ENCODE results near the gene PANX2. TPM values are rescaled to one million over a fixed set of nuclear protein-coding genes. Genes with fewer than 3 reads are reported as not detected.
A peak's percentile ranks its signal among the peaks of the same experiment; 100 is the strongest.
"Not testable (repeated sequence)": the region's sequence is repeated elsewhere in the genome, so short reads cannot be mapped to it uniquely, and the experiment has no call there.

The PANX2 gene
- total RNA-seq, 8 experiments from 2014 or later = 0.97 to 4.7 (median 1.9) TPM

DNA sequence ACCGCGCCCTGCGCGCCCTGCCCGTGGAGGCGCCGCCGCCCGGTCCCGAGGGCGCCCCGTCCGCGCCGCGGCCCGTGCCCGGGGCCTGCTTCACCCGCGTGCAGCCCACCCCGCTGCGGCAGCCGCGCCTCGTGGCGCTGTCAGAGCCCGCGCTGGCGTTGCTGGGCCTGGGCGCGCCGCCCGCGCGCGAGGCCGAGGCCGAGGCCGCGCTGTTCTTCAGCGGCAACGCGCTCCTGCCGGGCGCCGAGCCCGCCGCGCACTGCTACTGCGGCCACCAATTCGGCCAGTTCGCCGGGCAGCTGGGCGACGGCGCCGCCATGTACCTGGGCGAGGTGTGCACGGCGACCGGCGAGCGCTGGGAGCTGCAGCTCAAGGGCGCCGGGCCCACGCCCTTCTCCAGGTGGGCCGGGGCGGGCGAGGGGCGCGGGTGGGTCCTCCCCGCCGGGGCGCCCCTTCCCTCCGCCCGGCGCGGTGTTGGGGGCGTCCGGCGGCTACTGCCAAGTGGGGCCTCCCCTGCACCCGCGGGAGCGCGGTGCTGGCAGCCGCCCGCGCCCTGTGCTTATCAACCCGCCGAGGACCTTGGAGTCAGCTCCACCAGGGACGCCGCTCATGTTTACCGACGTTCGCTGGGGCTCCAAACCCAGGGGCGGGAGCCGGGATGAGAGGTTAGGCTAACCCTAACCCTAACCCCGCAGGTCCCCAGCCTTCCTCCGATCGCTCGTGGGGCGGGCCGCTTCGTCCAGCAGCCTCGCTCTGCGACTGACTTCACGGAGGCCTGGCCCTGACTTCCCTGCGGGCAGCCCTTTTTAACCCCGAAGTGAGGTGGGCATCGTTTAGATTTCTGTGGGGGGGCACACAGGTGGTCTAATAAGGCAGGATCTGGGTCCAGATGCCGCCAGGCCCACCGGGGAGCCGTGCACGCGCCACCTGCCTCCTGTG lies 30.9 kb downstream of the PANX2 start:
- in situ Hi-C loops (cut with MboI; ENCODE audit: low pct_unique_long_range_greater_than_20kb in 2 of 9, low sequenced_read_pairs in 9 of 9, unreplicated experiment in 9 of 9) = loop anchor here in 1 of 9 experiments (10.0 kb wide), 1 partner anchor 57 kb away; no protein-coding TSS in a partner anchor
- peak overlapping the region; percentile 70 for H3K27ac ChIP-seq
- 0 to 13% (median 2%) methylated on average over 1 to 26 of the region's 115 CpGs; no CpG with 5 or more reads in 6 of the 10 experiments for WGBS, 10 experiments

GRCh38 chr22:50202130-50202666 lies 31.7 kb downstream of the PANX2 start:
- no peak overlapping the region for H3K27ac ChIP-seq
- peak overlapping the region; percentile 74 to 99 (median 94) for H3K4me3 ChIP-seq
- in situ Hi-C loops (cut with MboI; ENCODE audit: low pct_unique_long_range_greater_than_20kb in 2 of 9, low sequenced_read_pairs in 9 of 9, unreplicated experiment in 9 of 9) = loop anchor here in 1 of 9 experiments (10.0 kb wide), 1 partner anchor 57 kb away; no protein-coding TSS in a partner anchor
- ATAC-seq (replicated peaks in 6 of 8) = no peak
- WGBS, 10 experiments = 51 to 100% (median 72%) methylated on average over 1 to 8 of the region's 13 CpGs
- peaks cover 9 to 13% of the 10 kb centered on the region in 2 donors for H3K4me1 ChIP-seq (replicated peaks in 1 of 2)

More for the DNA sequence above, 30.9 kb downstream of the PANX2 start:
- ATAC-seq (replicated peaks in 6 of 8) = peak; percentile 38 to 57 (median 48)
- Histone ChIP-seq H3K4me3 (peak overlapping the region; percentile 74 to 99 (median 94)), H3K4me1 (replicated peaks in 1 of 2) (peaks cover 3 to 13% of the 10 kb centered on the region in 2 donors)

DNA sequence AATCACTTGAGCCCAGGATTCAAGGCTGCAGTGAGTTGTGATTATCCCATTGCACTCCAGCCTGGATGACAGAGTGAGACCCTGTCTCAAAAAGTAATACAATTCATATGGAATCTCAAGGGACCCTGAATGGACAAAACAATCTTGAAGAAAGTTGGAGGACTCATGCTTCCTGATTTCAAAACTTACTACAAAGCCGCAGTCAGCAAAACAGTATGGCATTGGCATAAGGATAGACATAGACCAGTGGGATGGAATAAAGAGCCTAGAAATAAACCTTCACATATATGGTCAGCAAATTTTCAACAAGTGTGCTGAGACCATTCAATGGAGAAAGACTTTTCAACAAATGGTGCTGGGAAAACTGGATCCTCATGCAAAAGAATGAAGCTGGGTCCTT lies 32.8 kb downstream of the PANX2 start:
- no peak overlapping the region for H3K4me3 ChIP-seq
- in situ Hi-C loops (cut with MboI; ENCODE audit: low pct_unique_long_range_greater_than_20kb in 2 of 9, low sequenced_read_pairs in 9 of 9, unreplicated experiment in 9 of 9) = loop anchor here in 1 of 9 experiments (10.0 kb wide), 1 partner anchor 58 kb away; no protein-coding TSS in a partner anchor
- no peak overlapping the region for H3K27ac ChIP-seq
- ATAC-seq (replicated peaks in 6 of 8) = no peak
- H3K4me1 ChIP-seq (replicated peaks in 1 of 2) = peaks cover 13 to 15% of the 10 kb centered on the region in 2 donors
- 80 to 100% (median 100%) methylated on average over 1 of the region's 1 CpG; no CpG with 5 or more reads in 2 of the 10 experiments for WGBS, 10 experiments

DNA sequence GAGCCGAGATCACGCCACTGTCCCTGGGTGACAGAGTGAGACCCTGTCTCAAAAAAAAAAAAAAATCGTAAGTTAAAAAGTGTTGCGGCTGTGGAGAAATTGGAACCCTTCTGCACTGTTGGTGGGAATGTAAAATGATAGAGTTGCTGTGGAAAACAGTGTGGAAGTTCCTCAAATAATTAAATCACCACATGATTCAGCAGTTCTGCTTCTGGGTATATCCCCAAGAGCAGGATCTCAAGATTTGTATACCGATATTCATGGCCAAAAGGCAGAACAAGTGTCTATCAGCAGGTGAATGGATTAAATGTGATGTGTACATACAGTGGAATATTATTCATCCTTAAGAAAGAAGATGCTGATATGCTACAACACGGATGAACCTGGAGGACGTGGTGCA lies 34.0 kb downstream of the PANX2 start:
- 84 to 100% (median 96%) methylated on average over 2 to 7 of the region's 7 CpGs; no CpG with 5 or more reads in 3 of the 10 experiments for WGBS, 10 experiments
- Histone ChIP-seq H3K4me1 (replicated peaks in 1 of 2) (peaks cover 9 to 13% of the 10 kb centered on the region in 2 donors), H3K27ac (no peak overlapping the region), H3K4me3 (no peak overlapping the region)
- no peak for ATAC-seq (replicated peaks in 6 of 8)
- in situ Hi-C loops (cut with MboI; ENCODE audit: low pct_unique_long_range_greater_than_20kb in 2 of 9, low sequenced_read_pairs in 9 of 9, unreplicated experiment in 9 of 9) = loop anchor here in 1 of 9 experiments (10.0 kb wide), 1 partner anchor 60 kb away; no protein-coding TSS in a partner anchor

DNA sequence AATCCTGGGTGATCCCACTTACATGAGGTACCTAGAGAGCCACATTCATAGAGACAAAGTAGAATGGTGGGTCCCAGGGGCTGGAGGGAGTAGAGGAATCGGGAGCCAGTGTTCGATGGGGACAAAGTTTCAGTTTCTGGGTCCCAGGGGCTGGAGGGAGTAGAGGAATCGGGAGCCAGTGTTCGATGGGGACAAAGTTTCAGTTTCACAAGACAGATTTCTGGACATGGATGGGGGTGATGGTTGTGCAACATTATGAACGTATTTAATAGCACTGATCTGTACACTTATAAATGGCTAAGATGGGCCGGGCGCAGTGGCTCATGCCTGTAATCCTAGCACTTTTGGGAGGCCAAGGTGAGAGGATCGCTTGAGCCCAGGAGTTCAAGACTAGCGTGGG lies 34.5 kb downstream of the PANX2 start:
- peaks cover 7 to 12% of the 10 kb centered on the region in 2 donors for H3K4me1 ChIP-seq (replicated peaks in 1 of 2)
- in situ Hi-C loops (cut with MboI; ENCODE audit: low pct_unique_long_range_greater_than_20kb in 2 of 9, low sequenced_read_pairs in 9 of 9, unreplicated experiment in 9 of 9) = loop anchor here in 1 of 9 experiments (10.0 kb wide), 1 partner anchor 60 kb away; no protein-coding TSS in a partner anchor
- not testable (repeated sequence) for H3K27ac ChIP-seq; H3K4me3 ChIP-seq; ATAC-seq (replicated peaks in 6 of 8)
- 89 to 100% (median 95%) methylated on average over 2 to 9 of the region's 9 CpGs; no CpG with 5 or more reads in 2 of the 10 experiments for WGBS, 10 experiments

GRCh38 chr22:50205781-50206569 lies 35.4 kb downstream of the PANX2 start:
- H3K4me1 ChIP-seq (replicated peaks in 1 of 2) = peaks cover 7 to 12% of the 10 kb centered on the region in 2 donors
- 80 to 100% (median 93%) methylated on average over 2 to 12 of the region's 45 CpGs; no CpG with 5 or more reads in 2 of the 10 experiments for WGBS, 10 experiments
- H3K27ac ChIP-seq = no peak overlapping the region
- no peak overlapping the region for H3K4me3 ChIP-seq
- in situ Hi-C loops (cut with MboI; ENCODE audit: low pct_unique_long_range_greater_than_20kb in 2 of 9, low sequenced_read_pairs in 9 of 9, unreplicated experiment in 9 of 9) = loop anchor here in 1 of 9 experiments (10.0 kb wide), 1 partner anchor 61 kb away; no protein-coding TSS in a partner anchor
- ATAC-seq (replicated peaks in 6 of 8) = no peak

- peak; percentile 10 to 77 (median 50) for ATAC-seq (replicated peaks in 6 of 8)
- Histone ChIP-seq H3K4me3 (no peak overlapping the region), H3K27ac (no peak overlapping the region), H3K4me1 (replicated peaks in 1 of 2) (peaks cover 7 to 12% of the 10 kb centered on the region in 2 donors)
- 60% methylated on average over 3 of the region's 10 CpGs; no CpG with 5 or more reads in 9 of the 10 experiments for WGBS, 10 experiments
- in situ Hi-C loops (cut with MboI; ENCODE audit: low pct_unique_long_range_greater_than_20kb in 2 of 9, low sequenced_read_pairs in 9 of 9, unreplicated experiment in 9 of 9) = loop anchor here in 1 of 9 experiments (10.0 kb wide), 1 partner anchor 62 kb away; no protein-coding TSS in a partner anchor
These were observed 36.1 kb downstream of the PANX2 start for GRCh38 chr22:50206599-50206998.

DNA sequence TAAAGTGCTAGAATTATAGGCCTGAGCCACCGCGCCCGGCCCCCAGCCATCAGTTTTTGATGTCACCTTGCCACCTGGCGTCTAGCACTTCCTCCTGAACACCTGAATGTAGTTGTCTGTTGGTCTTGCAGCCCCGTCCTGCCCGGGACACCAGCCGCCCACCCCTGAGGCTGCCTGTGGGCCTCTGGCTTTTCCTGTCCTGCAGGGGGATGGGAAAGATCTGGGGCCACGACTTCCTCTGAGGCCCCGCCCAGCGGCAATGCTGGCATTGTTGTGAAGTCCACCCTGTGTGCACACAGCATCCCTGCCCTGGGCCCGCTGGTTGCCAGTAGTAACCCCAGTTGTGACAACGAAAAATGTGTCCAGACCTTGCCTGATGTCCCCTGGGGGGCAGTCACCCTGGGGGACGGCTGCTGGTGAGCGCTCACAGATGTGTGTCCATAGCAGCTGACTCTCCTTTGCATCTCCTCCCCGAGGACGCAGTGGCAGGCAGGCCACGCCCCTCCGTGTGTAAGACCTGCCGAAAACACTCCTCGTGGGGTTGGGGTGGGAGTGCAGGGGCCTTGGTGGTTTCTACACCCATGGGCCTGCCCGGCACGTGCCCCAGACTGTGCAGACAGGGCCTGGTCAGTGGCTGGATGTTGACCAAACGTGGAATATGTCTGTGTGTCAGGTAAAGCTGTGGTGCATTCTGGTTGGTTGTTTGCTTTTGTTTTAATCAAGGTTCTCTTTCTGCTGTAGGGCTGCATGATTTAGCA lies 37.0 kb downstream of the PANX2 start:
- in situ Hi-C loops (cut with MboI; ENCODE audit: low pct_unique_long_range_greater_than_20kb in 2 of 9, low sequenced_read_pairs in 9 of 9, unreplicated experiment in 9 of 9) = loop anchor here in 1 of 9 experiments (10.0 kb wide), 1 partner anchor 63 kb away; no protein-coding TSS in a partner anchor
- H3K4me1 ChIP-seq (replicated peaks in 1 of 2) = peaks cover 1 to 12% of the 10 kb centered on the region in 2 donors
- no peak overlapping the region for H3K4me3 ChIP-seq
- WGBS, 10 experiments = 59 to 75% (median 60%) methylated on average over 1 to 11 of the region's 23 CpGs; no CpG with 5 or more reads in 7 of the 10 experiments
- peak; percentile 5 to 91 (median 74) for ATAC-seq (replicated peaks in 6 of 8)
- H3K27ac ChIP-seq = peak overlapping the region in 1 of 2 donors; percentile 48

DNA sequence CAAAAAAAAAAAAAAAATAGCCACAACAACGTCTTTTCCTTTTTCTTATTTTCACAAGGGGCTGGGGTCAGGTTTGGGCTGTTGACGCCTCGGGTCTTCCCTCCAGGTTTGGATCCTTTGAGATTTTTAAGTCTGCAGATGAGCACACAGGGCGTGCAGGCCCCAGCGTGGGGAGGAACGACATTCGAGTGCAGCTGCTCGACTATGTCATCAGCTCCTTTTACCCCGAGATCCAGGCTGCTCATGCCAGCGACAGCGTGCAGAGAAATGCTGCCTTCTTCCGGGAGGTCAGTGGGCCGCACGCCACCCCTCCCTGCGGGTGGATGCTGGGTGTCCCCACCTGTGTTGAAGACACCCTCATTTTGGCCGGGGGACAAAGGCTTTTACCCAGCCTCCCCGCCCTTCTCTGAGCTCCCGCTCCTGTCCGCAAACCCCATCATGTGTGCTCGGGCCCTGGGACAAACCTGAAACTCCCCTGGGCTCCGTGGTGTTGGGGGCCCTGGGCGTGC lies 38.0 kb downstream of the PANX2 start:
- 80 to 91% (median 85%) methylated on average over 1 to 14 of the region's 22 CpGs; no CpG with 5 or more reads in 6 of the 10 experiments for WGBS, 10 experiments
- Histone ChIP-seq H3K4me3 (no peak overlapping the region), H3K27ac (no peak overlapping the region), H3K4me1 (replicated peaks in 1 of 2) (peaks cover 0 to 12% of the 10 kb centered on the region in 2 donors)
- in situ Hi-C loops (cut with MboI; ENCODE audit: low pct_unique_long_range_greater_than_20kb in 2 of 9, low sequenced_read_pairs in 9 of 9, unreplicated experiment in 9 of 9) = loop anchor here in 1 of 9 experiments (10.0 kb wide), 1 partner anchor 64 kb away; no protein-coding TSS in a partner anchor
- no peak for ATAC-seq (replicated peaks in 6 of 8)

DNA sequence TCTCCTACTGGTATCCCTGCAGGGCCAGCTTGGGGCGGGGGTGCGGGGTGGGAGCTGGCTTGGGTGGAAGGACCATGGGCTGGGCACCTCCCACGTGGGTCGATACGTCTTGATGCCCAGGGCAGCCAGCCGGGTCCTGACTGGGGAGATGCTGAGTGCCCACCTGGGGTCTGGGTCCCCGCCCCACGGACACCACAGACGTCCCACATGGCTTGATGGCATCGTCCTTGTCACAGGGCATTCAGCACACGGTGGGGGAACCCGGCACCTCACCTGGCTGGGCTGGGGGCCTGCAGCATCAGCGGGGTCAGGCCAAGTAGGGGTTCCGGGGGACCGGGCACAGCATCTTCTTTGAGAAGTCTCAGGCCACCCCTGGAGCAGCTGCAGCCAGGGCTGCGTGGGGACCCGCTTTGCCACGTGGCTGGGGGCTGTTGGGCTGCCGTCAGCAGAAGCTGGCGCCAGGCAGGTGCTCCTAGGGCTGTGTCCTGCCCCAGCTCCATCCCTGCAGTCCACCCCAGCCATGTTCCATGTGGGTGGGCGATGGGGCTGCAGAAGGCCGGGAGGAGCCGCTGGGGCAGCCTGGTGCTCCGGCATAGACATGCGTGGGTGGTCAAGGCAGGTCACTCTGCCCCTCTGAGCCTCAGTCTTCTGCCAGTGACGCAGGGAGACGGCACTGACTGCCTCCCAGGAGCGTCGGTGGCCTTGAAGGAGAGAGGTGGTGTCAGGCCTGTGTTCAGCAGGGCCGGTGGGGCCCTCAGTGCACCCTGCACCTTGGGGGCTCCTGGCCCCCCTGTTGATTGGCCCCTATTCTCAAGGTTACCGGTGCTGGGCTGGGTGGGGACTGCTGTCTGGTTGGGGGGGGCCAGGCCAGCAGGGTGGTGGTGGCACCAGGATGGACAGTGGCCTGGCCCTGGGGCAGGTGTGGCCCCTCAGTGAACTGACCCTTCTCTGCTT lies 38.7 kb downstream of the PANX2 start:
- in situ Hi-C loops (cut with MboI; ENCODE audit: low pct_unique_long_range_greater_than_20kb in 2 of 9, low sequenced_read_pairs in 9 of 9, unreplicated experiment in 9 of 9) = loop anchor here in 1 of 9 experiments (10.0 kb wide), 1 partner anchor 64 kb away; no protein-coding TSS in a partner anchor
- Histone ChIP-seq H3K27ac (no peak overlapping the region), H3K4me3 (no peak overlapping the region), H3K4me1 (replicated peaks in 1 of 2) (peaks cover 0 to 12% of the 10 kb centered on the region in 2 donors)
- WGBS, 10 experiments = 97% methylated on average over 6 of the region's 31 CpGs; no CpG with 5 or more reads in 9 of the 10 experiments
- ATAC-seq (replicated peaks in 6 of 8) = peak in 6 of 8 experiments; percentile 1 to 17 (median 4)

Data from motor neuron (in vitro differentiated cells).